IMR-90 (cell line): ENCODE results near the gene MTUS2. TPM values are rescaled to one million over a fixed set of nuclear protein-coding genes. Genes with fewer than 3 reads are reported as not detected.

ENCODE experiments used
- ATAC-seq: fragments of 200-7000 bp; cut with Tn5 transposase; 2 replicates; pipeline ENCODE4 v1.9.1; 2020; ENCODE audit warnings: low read depth, mild to moderate bottlenecking, moderate library complexity
- BruUV-seq: library from RNA; stranded (reverse); fragments of 400-500 nt; replicated peaks from 2 replicates; lab custom pipeline; 2021; lab: Mats Ljungman, UMichigan
- CTCF ChIA-PET: fragments of 300-600 bp; formaldehyde crosslinking; extraction: SDS; loops from one replicate; lab custom pipeline; 2021; ENCODE audit warnings: antibody characterized with exemption; lab: Yijun Ruan, JAX
- POLR2A ChIA-PET: fragments of 300-600 bp; sonication (Branson Sonifier 250); formaldehyde crosslinking; loops from one replicate; lab custom pipeline; 2022; ENCODE audit warnings: antibody characterized with exemption; ENCODE audit not compliant: unreplicated experiment; lab: Charles Lee
- DNase-seq: peaks from one replicate; pipeline ENCODE4 v3.0.0; 2013
- H2AFZ ChIP-seq: replicated peaks from 2 replicates; pipeline ENCODE3; 2013; ENCODE audit warnings: low read length, mild to moderate bottlenecking; ENCODE audit not compliant: poor library complexity
- H2AK5ac ChIP-seq: 2 replicates; pipeline ENCODE4 v1.6.1; 2013; ENCODE audit warnings: low read depth, low read length, inconsistent platforms
- H2AK9ac ChIP-seq: replicated peaks from 2 replicates; pipeline ENCODE3; 2013; ENCODE audit warnings: mild to moderate bottlenecking, low read depth, low read length, moderate library complexity; ENCODE audit not compliant: poor library complexity
- H2BK120ac ChIP-seq: 2 replicates; pipeline ENCODE4 v1.6.1; 2013; ENCODE audit warnings: low read depth, low read length, inconsistent platforms
- H2BK15ac ChIP-seq: 3 replicates; pipeline ENCODE4 v1.6.1; 2013; ENCODE audit warnings: low read depth, low read length, inconsistent platforms
- H2BK20ac ChIP-seq: 2 replicates; pipeline ENCODE4 v1.6.1; 2013; ENCODE audit warnings: low read depth, mild to moderate bottlenecking, inconsistent platforms, low read length, moderate library complexity
- H2BK5ac ChIP-seq: 2 replicates; pipeline ENCODE4 v1.6.1; 2013; ENCODE audit warnings: mild to moderate bottlenecking, low read depth, low read length, inconsistent platforms; ENCODE audit not compliant: poor library complexity, severe bottlenecking
- H3K14ac ChIP-seq: replicated peaks from 2 replicates; pipeline ENCODE4 v1.6.1; 2013; ENCODE audit warnings: low read depth, low read length, inconsistent platforms
- H3K18ac ChIP-seq: 2 replicates; pipeline ENCODE4 v1.6.1; 2013; ENCODE audit warnings: low read depth, low read length, control low read depth
- H3K23ac ChIP-seq: 2 replicates; pipeline ENCODE4 v1.6.1; 2013; ENCODE audit warnings: low read depth, low read length, inconsistent platforms
- H3K27ac ChIP-seq: 2 replicates; pipeline ENCODE4 v1.5.1; 2013; ENCODE audit warnings: mild to moderate bottlenecking, control low read depth, low read length; ENCODE audit not compliant: insufficient read depth
- H3K27me3 ChIP-seq: 2 replicates; pipeline ENCODE4 v1.6.1; 2013; ENCODE audit warnings: low read length; ENCODE audit not compliant: control insufficient read depth, insufficient read depth
- H3K36me3 ChIP-seq: 2 replicates; pipeline ENCODE4 v1.6.1; 2013; ENCODE audit warnings: low read length, mixed read lengths; ENCODE audit not compliant: control insufficient read depth, insufficient read depth
- H3K4ac ChIP-seq: 2 replicates; pipeline ENCODE4 v1.6.1; 2013; ENCODE audit warnings: low read depth, low read length, inconsistent platforms
- H3K4me1 ChIP-seq: 2 replicates; pipeline ENCODE4 v1.6.1; 2013; ENCODE audit warnings: low read length, mixed read lengths; ENCODE audit not compliant: control insufficient read depth, insufficient read depth
- H3K4me2 ChIP-seq: 2 replicates; pipeline ENCODE4 v1.6.1; 2013; ENCODE audit warnings: low read depth, mild to moderate bottlenecking, control low read depth, low read length, moderate library complexity
- H3K4me3 ChIP-seq: 2 replicates; pipeline ENCODE4 v1.5.1; 2013; ENCODE audit warnings: low read depth, mild to moderate bottlenecking, control low read depth, low read length, moderate library complexity; ENCODE audit not compliant: insufficient read depth
- H3K56ac ChIP-seq: 2 replicates; pipeline ENCODE4 v1.6.1; 2013; ENCODE audit warnings: low read length, inconsistent platforms; ENCODE audit not compliant: insufficient read depth; ENCODE audit errors: extremely low read depth
- H3K79me1 ChIP-seq, 2 experiments: 2 replicates each; pipeline ENCODE4 v1.6.1; 2013; ENCODE audit warnings: low read length in 2 of 2, inconsistent platforms in 1 of 2, low read depth in 1 of 2
- H3K9ac ChIP-seq: 2 replicates; pipeline ENCODE4 v1.6.1; 2013; ENCODE audit warnings: low read depth, low read length, control low read depth
- H3K9me1 ChIP-seq: 2 replicates; pipeline ENCODE4 v1.6.1; 2013; ENCODE audit warnings: low read length, inconsistent platforms; ENCODE audit not compliant: insufficient read depth
- H3K9me3 ChIP-seq: 2 replicates; pipeline ENCODE4 v1.6.1; 2013; ENCODE audit warnings: low read length; ENCODE audit not compliant: control insufficient read depth, insufficient read depth
- H4K20me1 ChIP-seq: 2 replicates; pipeline ENCODE4 v1.6.1; 2013; ENCODE audit warnings: low read length, inconsistent platforms; ENCODE audit not compliant: insufficient read depth
- H4K5ac ChIP-seq: 2 replicates; pipeline ENCODE4 v1.6.1; 2013; ENCODE audit warnings: mild to moderate bottlenecking, low read depth, low read length, control low read depth
- H4K8ac ChIP-seq, 2 experiments: 2 replicates each; pipeline ENCODE4 v1.6.1; 2013; ENCODE audit warnings: low read depth in 2 of 2, low read length in 2 of 2, control low read depth in 1 of 2, inconsistent platforms in 1 of 2
- H4K91ac ChIP-seq: 2 replicates; pipeline ENCODE4 v1.6.1; 2013; ENCODE audit warnings: low read depth, low read length, inconsistent platforms; ENCODE audit not compliant: insufficient read depth
- BHLHE40 ChIP-seq: fragments of 150-350 bp; IDR thresholded peaks from 2 replicates; pipeline ENCODE4 v1.6.1; 2016; ENCODE audit warnings: mild to moderate bottlenecking, low read depth, low read length
- CHD1 ChIP-seq: IDR thresholded peaks from 2 replicates; pipeline ENCODE4 v1.6.1; 2012; ENCODE audit warnings: low read depth, low read length, improper control_type of control experiment
- FOS ChIP-seq: fragments of 150-350 bp; IDR thresholded peaks from 2 replicates; pipeline ENCODE4 v1.6.1; 2016; ENCODE audit warnings: low read depth, low read length
- MAFK ChIP-seq: IDR thresholded peaks from 2 replicates; pipeline ENCODE4 v1.6.1; 2012; ENCODE audit warnings: low read depth, low read length, improper control_type of control experiment
- MAZ ChIP-seq: IDR thresholded peaks from 2 replicates; pipeline ENCODE4 v1.6.1; 2012; ENCODE audit warnings: low read depth, mild to moderate bottlenecking, low read length, improper control_type of control experiment, moderate library complexity, borderline replicate concordance
- MXI1 ChIP-seq: IDR thresholded peaks from 2 replicates; pipeline ENCODE4 v1.6.1; 2012; ENCODE audit warnings: low read depth, mild to moderate bottlenecking, low read length, moderate library complexity, borderline replicate concordance
- NFE2L2 ChIP-seq: fragments of 150-350 bp; IDR thresholded peaks from 2 replicates; pipeline ENCODE4 v1.6.1; 2016; ENCODE audit warnings: low read depth, mild to moderate bottlenecking, low read length
- POLR2A ChIP-seq: IDR thresholded peaks from 2 replicates; pipeline ENCODE4 v1.6.1; 2012; ENCODE audit warnings: mild to moderate bottlenecking, low read depth, low read length
- RAD21 ChIP-seq: IDR thresholded peaks from 2 replicates; pipeline ENCODE4 v1.6.1; 2012; ENCODE audit warnings: low read length, improper control_type of control experiment
- RCOR1 ChIP-seq: IDR thresholded peaks from 2 replicates; pipeline ENCODE4 v1.6.1; 2012; ENCODE audit warnings: mild to moderate bottlenecking, low read length, improper control_type of control experiment; ENCODE audit not compliant: insufficient replicate concordance
- RFX5 ChIP-seq: IDR thresholded peaks from 2 replicates; pipeline ENCODE4 v1.8.0; 2012; ENCODE audit warnings: low read depth, mild to moderate bottlenecking, low read length, moderate library complexity
- USF2 ChIP-seq: fragments of 150-350 bp; IDR thresholded peaks from 2 replicates; pipeline ENCODE4 v1.6.1; 2017; ENCODE audit warnings: mild to moderate bottlenecking, antibody characterized with exemption, low read length, low read depth
- WGBS, 2 experiments: methylation state at CpG; one replicate each; pipeline versions ENCODE4 v1.1.5 to v1.1.7; 2013; ENCODE audit warnings: missing lambda C conversion rate in 2 of 2; ENCODE audit not compliant: insufficient read length in 1 of 2; ENCODE audit errors: extremely low coverage in 2 of 2; 5-methylcytosine and 5-hydroxymethylcytosine counted together
- dilution Hi-C: fragments of 300-500 bp; cut with HindIII; formaldehyde crosslinking; loops from one replicate; pipeline ENCODE4 v1.14.3; 2018; ENCODE audit warnings: low sequenced_read_pairs; ENCODE audit not compliant: unreplicated experiment
- in situ Hi-C: fragments of 300-500 bp; cut with MboI; formaldehyde crosslinking; loops from 3 replicates; pipeline ENCODE4 v1.14.3; 2019; ENCODE audit warnings: low sequenced_read_pairs, inconsistent platforms, mixed read lengths
- intact Hi-C: fragments of 100-400 bp; cut with micrococcal nuclease; formaldehyde crosslinking; loops from 2 replicates; pipeline ENCODE4 v1.10.0; 2022
- polyA plus RNA-seq, 3 experiments: library from polyadenylated mRNA; depleted of rRNA; stranded (reverse); fragments of >200 nt; gene quantifications; 2 replicates each; pipeline ENCODE4 v1.2.3, GENCODE V29; 2012; ENCODE audit warnings: low replicate concordance in 1 of 3
- total RNA-seq: library from RNA; depleted of rRNA; stranded (reverse); fragments of >200 nt; gene quantifications from 2 replicates; pipeline ENCODE4 v1.2.3, GENCODE V29; 2012

The MTUS2 gene
- total and polyA plus RNA-seq, 2 of the 4 experiments (the other 2 are of a cell fraction): under 0.01 to 0.02 TPM

GRCh38 chr13:29046588-29046987 lies 226.4 kb downstream of the MTUS2 start:
- Histone ChIP-seq H3K23ac (no peak overlapping the region), H2BK15ac (no peak overlapping the region), H3K9me1 (no peaks in the 10 kb centered on the region), H2AK5ac (no peak overlapping the region), H3K14ac (no peak overlapping the region), H2BK5ac (no peak overlapping the region), H3K79me1 (no peaks in the 10 kb centered on the region), H4K8ac (no peak overlapping the region), H4K5ac (no peak overlapping the region), H2AFZ (no peak overlapping the region), H3K9me3 (peaks cover 21% of the 10 kb centered on the region), H3K18ac (no peak overlapping the region), H3K4me1 (no peaks in the 10 kb centered on the region), H3K27me3 (no peaks in the 10 kb centered on the region), H2AK9ac (no peak overlapping the region), H3K9ac (no peak overlapping the region), H4K91ac (no peak overlapping the region), H3K4me3 (no peak overlapping the region), H2BK120ac (no peak overlapping the region), H2BK20ac (no peak overlapping the region), H3K4ac (no peak overlapping the region), H4K20me1 (no peaks in the 10 kb centered on the region), H3K36me3 (no peaks in the 10 kb centered on the region), H3K4me2 (no peak overlapping the region), H3K27ac (no peak overlapping the region), H3K56ac (no peak overlapping the region)
- ChIA-PET POLR2A (no interaction called here), CTCF (no interaction called here)
- in situ Hi-C loops: no loop called here
- intact Hi-C loops: no loop called here
- dilution Hi-C loops: no loop called here
- DNase-seq: no peak
- TF ChIP-seq POLR2A: no peak
- TF ChIP-seq MXI1: no peak
- TF ChIP-seq RFX5: no peak
- no peak for TF ChIP-seq CHD1
- TF ChIP-seq BHLHE40: no peak
- no peak for TF ChIP-seq USF2
- no peak for TF ChIP-seq NFE2L2
- TF ChIP-seq RCOR1: no peak
- TF ChIP-seq FOS: no peak
- TF ChIP-seq MAZ: no peak
- no peak for TF ChIP-seq MAFK
- TF ChIP-seq RAD21: no peak
- no peak for ATAC-seq
- no CpG with 5 or more reads among the region's 4 CpGs for WGBS, 2 experiments
- BruUV-seq: no TSS peak
